WTC11 (cell line): ENCODE results near the gene KLF7.

Experiments used
- ATF6 ChIP-seq: sonication (generic); formaldehyde crosslinking; IDR thresholded peaks from 2 replicates; pipeline ENCODE4 v1.8.1; 2023; ENCODE audit warnings: mild to moderate bottlenecking, missing genetic modification reagents
- CTCF ChIP-seq: fragments of 200-600 bp; IDR thresholded peaks from 2 replicates; pipeline ENCODE4 v1.8.0; 2022; ENCODE audit warnings: antibody characterized with exemption
- E2F5 ChIP-seq: sonication (generic); formaldehyde crosslinking; IDR thresholded peaks from 2 replicates; pipeline ENCODE4 v1.8.1; 2022; ENCODE audit warnings: mild to moderate bottlenecking, moderate library complexity, missing genetic modification reagents
- EMX1 ChIP-seq: fragments of 250-450 bp; sonication (Bioruptor Pico); IDR thresholded peaks from 2 replicates; pipeline ENCODE4 v1.8.0; 2021; ENCODE audit warnings: mild to moderate bottlenecking
- ESRRA ChIP-seq: sonication (generic); formaldehyde crosslinking; IDR thresholded peaks from 2 replicates; pipeline ENCODE4 v1.8.1; 2022; ENCODE audit warnings: mild to moderate bottlenecking, missing genetic modification reagents, borderline replicate concordance
- MAX ChIP-seq: sonication (generic); formaldehyde crosslinking; IDR thresholded peaks from 2 replicates; pipeline ENCODE4 v1.8.0; 2022; ENCODE audit warnings: mild to moderate bottlenecking, missing genetic modification reagents
- TEAD4 ChIP-seq: sonication (generic); formaldehyde crosslinking; IDR thresholded peaks from 2 replicates; pipeline ENCODE4 v1.8.0; 2022; ENCODE audit warnings: mild to moderate bottlenecking, missing genetic modification reagents
- TP53 ChIP-seq: sonication (generic); formaldehyde crosslinking; IDR thresholded peaks from 2 replicates; pipeline ENCODE4 v1.8.1; 2023; ENCODE audit warnings: mild to moderate bottlenecking, missing genetic modification reagents
- USF1 ChIP-seq: sonication (generic); formaldehyde crosslinking; IDR thresholded peaks from 2 replicates; pipeline ENCODE4 v1.8.0; 2022; ENCODE audit warnings: mild to moderate bottlenecking, missing genetic modification reagents
- ZNF121 ChIP-seq: sonication (generic); formaldehyde crosslinking; IDR thresholded peaks from 2 replicates; pipeline ENCODE4 v1.8.0; 2023; ENCODE audit warnings: missing genetic modification reagents
- ZNF512 ChIP-seq: sonication (generic); formaldehyde crosslinking; IDR thresholded peaks from 2 replicates; pipeline ENCODE4 v1.8.1; 2022; ENCODE audit warnings: missing genetic modification reagents, borderline replicate concordance
- ZSCAN18 ChIP-seq: fragments of 250-450 bp; sonication (Bioruptor Pico); IDR thresholded peaks from 2 replicates; pipeline ENCODE4 v2.1.2; 2022; ENCODE audit warnings: mild to moderate bottlenecking, moderate library complexity

- TF ChIP-seq TP53 (CRISPR knock-in tag): no peak
- TF ChIP-seq CTCF: no peak
- TF ChIP-seq ATF6 (CRISPR knock-in tag): no peak
- TF ChIP-seq ZNF512 (CRISPR knock-in tag): no peak
- no peak for TF ChIP-seq TEAD4 (CRISPR knock-in tag)
- no peak for TF ChIP-seq MAX (CRISPR knock-in tag)
- TF ChIP-seq ZNF121 (CRISPR knock-in tag): no peak
- TF ChIP-seq EMX1 (CRISPR knock-in tag): no peak
- TF ChIP-seq ESRRA (CRISPR knock-in tag): no peak
- TF ChIP-seq ZSCAN18 (CRISPR knock-in tag): no peak
- TF ChIP-seq USF1 (CRISPR knock-in tag): no peak
- TF ChIP-seq E2F5 (CRISPR knock-in tag): no peak
Measured at GRCh38 chr2:207088276-207088675, 77.5 kb downstream of the KLF7 start.
